ENCODE results near the gene CSNK2A1.

CSNK2A1 gene

GRCh38 chr20:507006-507758 lies 36.4 kb downstream of the CSNK2A1 start:
- TF ChIP-seq TAF1 (IDR thresholded peaks at IDR 0.05; ENCODE audit: borderline replicate concordance, insufficient read depth, low read length) (no peak), FOXP2 (optimal IDR thresholded peaks at IDR 0.05; ENCODE audit: borderline replicate concordance, extremely low read depth, extremely low read length, insufficient read depth) (no peak), POLR2AphosphoS5 (IDR thresholded peaks at IDR 0.05; ENCODE audit: low read depth, low read length) (no peak), SIN3A (IDR thresholded peaks at IDR 0.05; ENCODE audit: borderline replicate concordance, insufficient read depth, low read length) (no peak), REST (IDR thresholded peaks at IDR 0.05; ENCODE audit: insufficient read depth in 1 of 2, low read depth in 2 of 2, low read length in 2 of 2) (no peak)

GRCh38 chr20:504632-505075 lies 38.9 kb downstream of the CSNK2A1 start:
- TF ChIP-seq POLR2AphosphoS5 (IDR thresholded peaks at IDR 0.05; ENCODE audit: low read depth, low read length) (no peak), REST (IDR thresholded peaks at IDR 0.05; ENCODE audit: insufficient read depth in 1 of 2, low read depth in 2 of 2, low read length in 2 of 2) (no peak), TAF1 (IDR thresholded peaks at IDR 0.05; ENCODE audit: borderline replicate concordance, insufficient read depth, low read length) (no peak), SIN3A (IDR thresholded peaks at IDR 0.05; ENCODE audit: borderline replicate concordance, insufficient read depth, low read length) (no peak), FOXP2 (optimal IDR thresholded peaks at IDR 0.05; ENCODE audit: borderline replicate concordance, extremely low read depth, extremely low read length, insufficient read depth) (no peak)

- TF ChIP-seq TAF1 (IDR thresholded peaks at IDR 0.05; ENCODE audit: borderline replicate concordance, insufficient read depth, low read length), result no peak
- TF ChIP-seq POLR2AphosphoS5 (IDR thresholded peaks at IDR 0.05; ENCODE audit: low read depth, low read length), result no peak
- no peak for TF ChIP-seq REST (IDR thresholded peaks at IDR 0.05; ENCODE audit: insufficient read depth in 1 of 2, low read depth in 2 of 2, low read length in 2 of 2)
- no peak for TF ChIP-seq FOXP2 (optimal IDR thresholded peaks at IDR 0.05; ENCODE audit: borderline replicate concordance, extremely low read depth, extremely low read length, insufficient read depth)
- no peak for TF ChIP-seq SIN3A (IDR thresholded peaks at IDR 0.05; ENCODE audit: borderline replicate concordance, insufficient read depth, low read length)
Measured at GRCh38 chr20:503048-503737, 40.4 kb downstream of the CSNK2A1 start.

GRCh38 chr20:497979-498378 lies 45.6 kb downstream of the CSNK2A1 start:
- TF ChIP-seq REST (IDR thresholded peaks at IDR 0.05; ENCODE audit: insufficient read depth in 1 of 2, low read depth in 2 of 2, low read length in 2 of 2) (no peak), FOXP2 (optimal IDR thresholded peaks at IDR 0.05; ENCODE audit: borderline replicate concordance, extremely low read depth, extremely low read length, insufficient read depth) (no peak), TAF1 (IDR thresholded peaks at IDR 0.05; ENCODE audit: borderline replicate concordance, insufficient read depth, low read length) (no peak), POLR2AphosphoS5 (IDR thresholded peaks at IDR 0.05; ENCODE audit: low read depth, low read length) (no peak), SIN3A (IDR thresholded peaks at IDR 0.05; ENCODE audit: borderline replicate concordance, insufficient read depth, low read length) (no peak)

Data from PFSK-1 (cell line).